Mucosa of descending colon (tissue), 3 donors: ENCODE measurements around the gene SPRED2. TPM values are rescaled to one million over a fixed set of nuclear protein-coding genes. Genes with fewer than 3 reads are reported as not detected.

Source experiments
- ATAC-seq: fragments of 200-7000 bp; cut with Tn5 transposase; one replicate; pipeline ENCODE4 v1.9.1; 2020; ENCODE audit warnings: mild to moderate bottlenecking, moderate library complexity
- DNase-seq, 3 donors: peaks; one replicate each; pipeline ENCODE4 v3.0.0-alpha.2; 2020
- H3K36me3 ChIP-seq: fragments of 200-600 bp; one replicate; pipeline ENCODE4 v1.8.0; 2021; ENCODE audit warnings: low read depth, mild to moderate bottlenecking
- H3K4me1 ChIP-seq: fragments of 200-600 bp; one replicate; pipeline ENCODE4 v1.8.0; 2021; ENCODE audit warnings: low read depth, mild to moderate bottlenecking
- H3K4me3 ChIP-seq: fragments of 200-600 bp; one replicate; pipeline ENCODE4 v1.8.0; 2021; ENCODE audit warnings: mild to moderate bottlenecking
- H3K9me3 ChIP-seq: fragments of 200-600 bp; one replicate; pipeline ENCODE4 v1.8.0; 2021; ENCODE audit warnings: mild to moderate bottlenecking
- CTCF ChIP-seq: fragments of 200-600 bp; IDR thresholded peaks from one replicate; pipeline ENCODE4 v1.8.0; 2022; ENCODE audit warnings: antibody characterized with exemption, mild to moderate bottlenecking
- intact Hi-C, 2 donors: fragments of 100-400 bp; cut with DNase I in 1 of 2; cut with micrococcal nuclease in 1 of 2; formaldehyde crosslinking; loops; one replicate each; pipeline versions ENCODE4 v1.11.0 to v1.11.1; 2022; cut with DNase I, micrococcal nuclease
- total RNA-seq, 3 donors: library from RNA; stranded (reverse); fragmentation: NEBNext Ultra II Directional in 2 of 3; extraction: Animal tissue kit (Norgen Biotek cat#: 25700) in 2 of 3; gene quantifications; one replicate each; pipeline versions ENCODE4 v1.2.1 to v1.2.4, GENCODE V29; 2021 to 2023
- donor health status: DM: no; HTN: no; CAD: no; lungs with moderate emphysema.
- donor health status: DM: no; HTN: no; CAD: no.
- donor health status: DM: no; HTN: yes; CAD: no.

Gene SPRED2
- total RNA-seq, 3 donors from 2014 or later: 38.1 to 65.0 (median 43.4) TPM

GRCh38 chr2:65300761-65301711, 131.4 kb downstream of the SPRED2 start:
- no peaks in the 10 kb centered on the region for H3K36me3 ChIP-seq
- no peak overlapping the region for H3K4me3 ChIP-seq
- TF ChIP-seq CTCF: no peak
- DNase-seq: peak; percentile 40 to 65 (median 43)
- no peaks in the 10 kb centered on the region for H3K9me3 ChIP-seq
- intact Hi-C loops: no loop called here
- peak; percentile 70 for ATAC-seq
- peaks cover 9% of the 10 kb centered on the region for H3K4me1 ChIP-seq

- Histone ChIP-seq H3K4me1 (peaks cover 9% of the 10 kb centered on the region), H3K9me3 (no peaks in the 10 kb centered on the region), H3K36me3 (no peaks in the 10 kb centered on the region), H3K4me3 (no peak overlapping the region)
- ATAC-seq (peak; percentile 45), DNase-seq (peak; percentile 16 to 79 (median 34))
- TF ChIP-seq CTCF: no peak
- intact Hi-C loops: no loop called here
These were observed 132.2 kb downstream of the SPRED2 start for GRCh38 chr2:65300134-65300760.

GRCh38 chr2:65299246-65299645, 133.2 kb downstream of the SPRED2 start:
- no peaks in the 10 kb centered on the region for H3K9me3 ChIP-seq
- intact Hi-C loops: no loop called here
- no peak overlapping the region for H3K4me3 ChIP-seq
- no peak for ATAC-seq
- H3K36me3 ChIP-seq: no peaks in the 10 kb centered on the region
- no peak for DNase-seq
- TF ChIP-seq CTCF: no peak
- H3K4me1 ChIP-seq: peaks cover 9% of the 10 kb centered on the region

GRCh38 chr2:65298089-65298488, 134.3 kb downstream of the SPRED2 start:
- intact Hi-C loops: no loop called here
- Histone ChIP-seq H3K4me1 (peaks cover 9% of the 10 kb centered on the region), H3K4me3 (no peak overlapping the region), H3K9me3 (no peaks in the 10 kb centered on the region), H3K36me3 (no peaks in the 10 kb centered on the region)
- TF ChIP-seq CTCF: no peak
- ATAC-seq (no peak), DNase-seq (no peak)

GRCh38 chr2:65297544-65297943, 134.9 kb downstream of the SPRED2 start:
- peak; percentile 46 for ATAC-seq
- no peak for TF ChIP-seq CTCF
- intact Hi-C loops: no loop called here

More at GRCh38 chr2:65297544-65297943, 134.9 kb downstream of the SPRED2 start:
- no peaks in the 10 kb centered on the region for H3K36me3 ChIP-seq
- no peaks in the 10 kb centered on the region for H3K9me3 ChIP-seq
- H3K4me1 ChIP-seq: peaks cover 9% of the 10 kb centered on the region
- DNase-seq: no peak
- H3K4me3 ChIP-seq: no peak overlapping the region
